CD4-positive, alpha-beta T cell treated with Interferon alpha-2 for 1 hour (primary cell): ENCODE measurements around the gene KIF26A.

Source experiments
- DNase-seq, 2 donors: peaks; one replicate each; pipeline ENCODE4 v3.0.0-alpha.2; 2020 to 2022

The KIF26A gene

GRCh38 chr14:104211741-104212140, 73.4 kb downstream of the KIF26A start:
- DNase-seq: no peak

- no peak for DNase-seq
These were observed 74.1 kb downstream of the KIF26A start for GRCh38 chr14:104212206-104213095.

GRCh38 chr14:104213301-104214034, 75.1 kb downstream of the KIF26A start:
- DNase-seq: no peak

GRCh38 chr14:104214431-104215218, 76.2 kb downstream of the KIF26A start:
- no peak for DNase-seq

- no peak for DNase-seq
These were observed 77.4 kb downstream of the KIF26A start for GRCh38 chr14:104215706-104216334.

GRCh38 chr14:104216457-104216856, 78.1 kb downstream of the KIF26A start:
- no peak for DNase-seq

GRCh38 chr14:104217486-104218360, 79.3 kb downstream of the KIF26A start:
- DNase-seq: no peak

GRCh38 chr14:104218361-104219180, 80.2 kb downstream of the KIF26A start:
- DNase-seq: no peak

GRCh38 chr14:104219731-104220214, 81.4 kb downstream of the KIF26A start:
- DNase-seq: no peak

GRCh38 chr14:104220215-104221070, 82.1 kb downstream of the KIF26A start:
- DNase-seq: no peak

- no peak for DNase-seq
These were observed 82.8 kb downstream of the KIF26A start for GRCh38 chr14:104221071-104221625.

GRCh38 chr14:104221636-104222369, 83.4 kb downstream of the KIF26A start:
- no peak for DNase-seq

GRCh38 chr14:104222396-104223036, 84.1 kb downstream of the KIF26A start:
- no peak for DNase-seq

- no peak for DNase-seq
These were observed 85.0 kb downstream of the KIF26A start for GRCh38 chr14:104223101-104224041.

GRCh38 chr14:104224131-104224505, 85.7 kb downstream of the KIF26A start:
- DNase-seq: no peak

- DNase-seq: no peak
These were observed 86.3 kb downstream of the KIF26A start for GRCh38 chr14:104224506-104225277.
